NCI-H446 treated with DMSO at 0.1 percent for 48 hours (cell line): ENCODE results near the gene DOCK2.
"Not testable (repeated sequence)": the region's sequence is repeated elsewhere in the genome, so short reads cannot be mapped to it uniquely, and the experiment has no call there.

Experiments
- DNase-seq: peaks from one replicate; lab custom pipeline; 2025; lab: John Stamatoyannopoulos, UW

Gene DOCK2

GRCh38 chr5:169945831-169946261 is 308.8 kb downstream of the DOCK2 start:
- DNase-seq, result no peak

GRCh38 chr5:169946743-169947295 is 309.7 kb downstream of the DOCK2 start:
- DNase-seq, result no peak

GRCh38 chr5:169950333-169950732 is 313.3 kb downstream of the DOCK2 start:
- DNase-seq, result no peak

- not testable (repeated sequence) for DNase-seq
These were observed 316.1 kb downstream of the DOCK2 start for GRCh38 chr5:169953196-169953595.

- DNase-seq, result no peak
These were observed 317.7 kb downstream of the DOCK2 start for GRCh38 chr5:169954786-169955185.

GRCh38 chr5:169956126-169956525 is 319.1 kb downstream of the DOCK2 start:
- DNase-seq, result no peak

- DNase-seq, result no peak
These were observed 319.7 kb downstream of the DOCK2 start for GRCh38 chr5:169956756-169957155.

GRCh38 chr5:169958278-169958677 is 321.2 kb downstream of the DOCK2 start:
- DNase-seq, result no peak

- DNase-seq, result no peak
These were observed 323.6 kb downstream of the DOCK2 start for GRCh38 chr5:169960659-169961058.

GRCh38 chr5:169964246-169964645 is 327.2 kb downstream of the DOCK2 start:
- no peak for DNase-seq

GRCh38 chr5:169970339-169970738 is 333.3 kb downstream of the DOCK2 start:
- no peak for DNase-seq

- no peak for DNase-seq
These were observed 334.1 kb downstream of the DOCK2 start for GRCh38 chr5:169970911-169971765.

GRCh38 chr5:169971780-169972179 is 334.7 kb downstream of the DOCK2 start:
- no peak for DNase-seq

- no peak for DNase-seq
These were observed 336.0 kb downstream of the DOCK2 start for GRCh38 chr5:169973056-169973455.

- DNase-seq, result no peak
These were observed 337.2 kb downstream of the DOCK2 start for GRCh38 chr5:169974121-169974770.

- DNase-seq, result no peak
These were observed 341.6 kb downstream of the DOCK2 start for GRCh38 chr5:169978714-169979113.

- no peak for DNase-seq
These were observed 342.8 kb downstream of the DOCK2 start for GRCh38 chr5:169979871-169980270.

- no peak for DNase-seq
These were observed 343.5 kb downstream of the DOCK2 start, which contains the start of gene INSYN2B for GRCh38 chr5:169980418-169981053. Gene INSYN2B, minus strand, starts transcription at chr5:169980495. Its CDS starts 96,597 bp downstream, at chr5:169883898.

GRCh38 chr5:169988206-169988605 is 351.1 kb downstream of the DOCK2 start:
- no peak for DNase-seq

GRCh38 chr5:169988947-169989346 is 351.9 kb downstream of the DOCK2 start:
- DNase-seq, result no peak

GRCh38 chr5:169989365-169989764 is 352.3 kb downstream of the DOCK2 start:
- DNase-seq, result no peak

GRCh38 chr5:169991115-169991869 is 354.2 kb downstream of the DOCK2 start:
- no peak for DNase-seq
